HTERT RPE-1 (cell line): ENCODE results near the gene NMU.
"Not testable (repeated sequence)": the region's sequence is repeated elsewhere in the genome, so short reads cannot be mapped to it uniquely, and the experiment has no call there.

Source experiments
- in situ Hi-C: fragments of 300-500 bp; cut with MboI; formaldehyde crosslinking; loops from 4 replicates; pipeline ENCODE4 v1.14.3; 2020; ENCODE audit warnings: low sequenced_read_pairs

Gene NMU

DNA sequence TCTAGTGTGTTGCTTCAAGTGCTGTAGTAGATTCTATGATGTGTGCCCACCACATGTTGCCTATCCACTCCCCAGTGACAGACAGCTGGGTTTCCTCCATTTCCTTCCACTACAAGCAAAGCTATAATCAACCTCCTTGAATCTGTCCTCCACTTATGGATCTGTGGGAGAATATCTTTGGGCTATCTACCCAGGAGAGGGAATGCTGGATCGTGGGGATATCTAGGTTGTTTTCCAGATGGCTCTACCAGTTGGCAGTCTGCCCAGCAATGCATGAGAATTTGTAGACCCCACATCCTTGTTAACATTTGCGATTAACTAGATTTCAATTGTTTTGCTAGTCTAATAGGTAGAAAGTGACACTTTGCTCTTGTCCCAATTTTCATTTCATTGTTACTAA is 10.3 kb downstream of the NMU start:
- in situ Hi-C loops, result no loop called here

DNA sequence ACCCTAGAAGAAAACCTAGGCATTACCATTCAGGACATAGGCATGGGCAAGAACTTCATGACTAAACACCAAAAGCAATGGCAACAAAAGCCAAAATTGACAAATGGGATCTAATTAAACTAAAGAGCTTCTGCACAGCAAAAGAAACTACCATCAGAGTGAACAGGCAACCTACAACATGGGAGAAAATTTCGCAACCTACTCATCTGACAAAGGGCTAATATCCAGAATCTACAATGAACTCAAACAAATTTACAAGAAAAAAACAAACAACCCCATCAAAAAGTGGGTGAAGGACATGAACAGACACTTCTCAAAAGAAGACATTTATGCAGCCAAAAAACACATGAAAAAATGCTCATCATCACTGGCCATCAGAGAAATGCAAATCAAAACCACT is 12.0 kb downstream of the NMU start:
- in situ Hi-C loops, result not testable (repeated sequence)

- in situ Hi-C loops, result no loop called here
Measured at GRCh38 chr4:55618546-55619143, 17.5 kb downstream of the NMU start.

- in situ Hi-C loops, result no loop called here
Measured at GRCh38 chr4:55617587-55618197, 18.4 kb downstream of the NMU start.

GRCh38 chr4:55615008-55615407 is 21.1 kb downstream of the NMU start:
- in situ Hi-C loops, result no loop called here

- in situ Hi-C loops, result no loop called here
Measured at GRCh38 chr4:55613621-55614020, 22.5 kb downstream of the NMU start.

- in situ Hi-C loops, result no loop called here
Measured at GRCh38 chr4:55612341-55612740, 23.8 kb downstream of the NMU start.

DNA sequence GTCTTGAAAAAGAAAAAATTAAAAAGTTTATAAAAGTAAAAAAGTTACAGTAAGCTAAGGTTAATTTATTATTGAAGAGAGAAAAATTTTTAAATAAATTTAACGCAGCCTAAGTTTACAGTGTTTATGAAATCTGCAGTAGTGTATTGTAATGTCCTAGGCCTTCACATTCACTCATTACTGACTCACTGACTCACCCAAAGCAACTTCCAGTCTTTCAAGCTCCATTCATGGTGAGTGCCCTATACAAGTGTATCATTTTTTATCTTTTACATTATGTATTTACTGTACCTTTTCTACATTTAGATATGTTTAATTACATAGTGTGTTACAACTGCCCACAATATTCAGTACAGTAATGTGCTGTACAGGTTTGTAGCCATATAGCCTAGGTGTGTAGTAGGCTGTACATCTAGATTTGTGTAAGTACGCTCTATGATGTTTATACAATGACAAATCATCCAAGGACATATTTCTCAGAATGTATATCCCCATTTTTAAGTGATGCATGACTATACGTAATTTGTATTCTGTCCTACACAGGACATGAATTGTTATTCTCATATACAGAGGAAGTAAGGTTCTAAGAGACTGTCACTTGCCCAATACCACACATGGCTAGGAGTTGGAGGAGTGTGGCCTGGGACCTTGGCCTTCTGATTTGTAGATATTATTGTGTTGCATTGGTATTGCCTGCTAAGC is 24.6 kb downstream of the NMU start:
- in situ Hi-C loops, result no loop called here

- in situ Hi-C loops, result no loop called here
Measured at GRCh38 chr4:55610381-55610780, 25.7 kb downstream of the NMU start.

- in situ Hi-C loops, result no loop called here
Measured at GRCh38 chr4:55609393-55609866, 26.7 kb downstream of the NMU start.

GRCh38 chr4:55608591-55608990 is 27.5 kb downstream of the NMU start:
- in situ Hi-C loops, result no loop called here

- in situ Hi-C loops, result no loop called here
Measured at GRCh38 chr4:55604996-55605395, 31.1 kb downstream of the NMU start.

DNA sequence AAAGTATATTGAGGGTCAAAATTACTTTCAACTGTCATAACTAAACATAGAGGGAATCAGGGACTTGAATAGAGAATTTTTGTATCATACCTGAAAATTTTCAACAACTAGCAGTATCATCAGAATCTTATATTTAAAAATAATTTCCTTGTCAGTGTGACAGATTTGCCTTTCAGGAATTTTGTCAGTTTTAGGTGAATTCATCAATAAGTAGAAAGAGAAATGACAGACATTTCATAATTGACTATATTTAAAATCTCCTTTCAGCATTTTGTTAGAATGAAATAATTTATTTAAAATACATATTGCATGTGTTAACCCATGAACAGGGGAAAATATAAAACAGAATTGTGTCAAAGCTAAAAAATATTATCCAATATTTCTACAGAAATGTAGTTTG is 35.5 kb downstream of the NMU start:
- in situ Hi-C loops, result no loop called here

DNA sequence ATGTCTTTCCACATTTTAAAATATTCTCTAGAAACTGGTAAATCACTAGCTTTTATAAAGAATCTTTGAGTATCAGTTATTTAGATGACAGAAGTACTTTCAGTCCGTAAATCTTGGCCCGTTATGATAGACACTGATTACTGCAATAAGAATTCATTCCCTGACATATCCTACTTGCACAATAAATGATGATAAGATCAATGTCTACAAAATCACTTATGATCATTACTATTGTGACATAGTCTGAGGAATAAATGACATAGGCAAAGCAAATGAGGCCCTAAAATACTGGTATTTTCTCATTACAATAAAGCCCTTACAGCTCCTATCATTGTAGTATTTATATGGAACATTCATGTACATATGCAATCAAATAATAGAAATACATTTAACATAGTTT is 37.5 kb downstream of the NMU start:
- in situ Hi-C loops, result no loop called here

DNA sequence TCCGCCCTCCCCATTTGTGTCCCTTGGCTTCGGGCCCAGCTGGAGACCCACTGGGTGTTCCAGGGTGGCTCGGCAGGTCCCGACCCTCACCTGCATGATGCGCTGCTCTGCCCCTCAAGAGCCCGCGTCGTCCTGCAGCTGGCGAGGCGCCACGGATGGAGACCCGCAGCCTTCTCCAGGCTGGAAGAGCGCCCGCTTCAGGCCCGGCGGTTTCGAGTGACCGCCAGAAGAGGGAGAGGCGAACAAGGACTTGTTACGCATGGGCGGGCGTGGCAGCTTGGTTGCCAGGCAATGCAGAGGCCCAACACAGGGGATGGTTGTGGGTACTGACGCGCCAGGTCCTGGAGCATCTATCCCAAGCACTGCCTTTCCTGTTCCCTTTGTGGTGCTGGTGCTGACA is 44.1 kb downstream of the NMU start, which contains the start of gene PDCL2:
Gene PDCL2 (minus strand): TSS at position 232 of the 400 bp plus-strand sequence. CDS start 136 bp downstream, at position 96.
- in situ Hi-C loops, result no loop called here

DNA sequence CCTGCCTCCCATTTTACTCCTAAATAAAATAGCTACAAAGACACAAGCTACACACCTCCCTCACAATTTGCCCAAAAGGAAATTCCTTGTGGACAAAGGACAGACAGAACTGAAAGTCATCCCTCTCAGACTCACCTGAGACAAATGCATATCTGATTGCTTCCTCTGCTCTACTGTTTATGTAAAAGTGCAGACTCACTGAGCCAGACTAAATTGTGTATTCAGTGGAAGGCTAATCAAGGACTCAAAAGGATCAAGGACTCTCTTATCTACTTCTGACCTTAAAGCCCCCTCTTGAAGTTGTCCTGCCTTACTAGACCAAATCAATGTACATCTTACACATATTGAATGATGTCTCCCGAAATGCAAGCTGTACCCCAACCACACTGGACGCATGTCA is 47.9 kb downstream of the NMU start:
- in situ Hi-C loops, result no loop called here

DNA sequence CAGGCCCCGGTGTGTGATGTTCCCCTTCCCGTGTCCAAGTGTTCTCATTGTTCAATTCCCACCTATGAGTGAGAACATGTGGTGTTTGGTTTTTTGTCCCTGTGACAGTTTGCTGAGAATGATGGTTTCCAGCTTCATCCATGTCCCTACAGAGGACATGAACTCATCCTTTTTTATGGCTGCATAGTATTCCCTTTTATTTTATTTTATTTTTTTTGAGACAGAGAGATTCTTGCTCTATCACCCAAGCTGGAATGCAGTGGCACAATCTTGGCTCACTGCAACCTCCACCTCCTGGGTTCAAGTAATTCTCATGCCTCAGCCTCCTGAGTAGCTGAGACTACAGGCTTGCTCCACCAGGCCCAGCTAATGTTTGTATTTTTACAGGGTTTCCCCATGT is 53.3 kb downstream of the NMU start:
- in situ Hi-C loops, result not testable (repeated sequence)

DNA sequence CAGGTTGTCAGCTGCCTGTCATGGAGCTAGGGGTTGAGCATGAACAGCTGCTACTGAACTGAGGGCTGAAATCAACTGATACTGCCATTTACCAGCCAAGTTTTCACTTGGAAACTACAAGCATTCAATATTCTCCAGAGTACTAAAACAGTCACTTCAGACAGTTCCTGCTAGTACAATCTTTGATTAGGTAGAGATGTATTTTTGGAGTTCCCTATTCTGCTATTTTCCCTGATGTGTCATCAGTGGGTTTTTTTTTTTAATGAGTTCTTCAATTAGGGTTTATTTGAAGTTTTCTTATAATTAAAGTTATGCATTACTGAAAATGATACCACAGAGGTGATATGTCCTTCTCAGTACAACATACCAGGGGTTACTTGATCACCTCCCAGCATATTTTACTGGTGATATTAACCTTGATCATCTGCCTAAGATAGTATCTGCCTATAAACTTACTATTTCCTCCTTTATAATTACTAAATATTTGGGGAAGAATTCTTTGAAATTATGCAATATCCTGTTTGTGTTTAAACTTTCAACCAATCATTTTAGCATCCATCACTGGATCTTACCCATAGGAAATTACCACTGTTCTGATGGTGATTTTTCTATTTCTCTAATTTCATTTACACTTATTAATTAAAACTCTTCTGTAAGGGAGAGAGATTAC is 57.6 kb downstream of the NMU start:
- in situ Hi-C loops, result no loop called here

- in situ Hi-C loops, result no loop called here
Measured at GRCh38 chr4:55575513-55575912, 60.6 kb downstream of the NMU start.

GRCh38 chr4:55574252-55574651 is 61.8 kb downstream of the NMU start:
- in situ Hi-C loops, result no loop called here

DNA sequence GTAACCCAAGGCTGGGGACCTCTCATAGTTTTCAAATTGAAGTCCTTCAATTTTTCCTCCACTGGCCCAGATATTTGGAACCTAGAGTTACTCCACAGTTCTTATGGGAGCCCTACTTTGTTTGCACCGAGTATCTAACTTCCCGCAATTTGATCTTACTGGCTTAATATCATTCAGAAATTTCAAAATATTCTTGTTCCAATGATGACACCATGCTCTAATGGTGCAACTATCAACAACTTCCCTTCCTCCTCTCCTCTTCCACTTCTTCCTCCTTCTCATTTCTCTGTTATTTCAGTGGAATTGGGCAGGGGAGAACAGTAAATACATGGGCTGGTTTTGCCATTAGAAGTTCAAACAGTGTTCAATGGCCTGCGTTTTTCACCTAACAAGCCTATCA is 64.3 kb downstream of the NMU start:
- in situ Hi-C loops, result no loop called here
